ENCODE measurements around the gene MYH6.
"Not testable (repeated sequence)": the region's sequence is repeated elsewhere in the genome, so short reads cannot be mapped to it uniquely, and the experiment has no call there.

Gene MYH6

DNA sequence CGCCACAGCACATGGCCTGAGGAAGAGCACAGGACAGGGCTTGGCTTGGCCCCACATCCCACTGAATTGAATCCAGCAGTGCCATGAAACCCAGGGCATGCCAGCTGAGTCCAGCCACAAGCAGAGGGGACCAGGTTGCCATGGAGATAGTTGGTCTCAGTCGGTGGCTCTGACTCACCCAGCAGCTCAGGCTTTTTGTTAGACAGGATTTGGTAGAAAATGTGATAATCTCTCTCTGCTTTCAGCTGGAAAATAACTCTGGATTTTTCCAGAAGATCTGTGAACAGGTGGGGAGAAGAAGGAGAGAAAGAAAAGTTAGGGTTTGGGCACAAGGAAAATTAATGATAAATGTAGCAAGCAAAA lies 22.6 kb upstream of the MYH6 start:
- H3K4me3 ChIP-seq (ENCODE audit: low read length), result no peak overlapping the region
- TF ChIP-seq ZNF274 (IDR thresholded peaks at IDR 0.05; ENCODE audit: low read depth, low read length), result no peak

DNA sequence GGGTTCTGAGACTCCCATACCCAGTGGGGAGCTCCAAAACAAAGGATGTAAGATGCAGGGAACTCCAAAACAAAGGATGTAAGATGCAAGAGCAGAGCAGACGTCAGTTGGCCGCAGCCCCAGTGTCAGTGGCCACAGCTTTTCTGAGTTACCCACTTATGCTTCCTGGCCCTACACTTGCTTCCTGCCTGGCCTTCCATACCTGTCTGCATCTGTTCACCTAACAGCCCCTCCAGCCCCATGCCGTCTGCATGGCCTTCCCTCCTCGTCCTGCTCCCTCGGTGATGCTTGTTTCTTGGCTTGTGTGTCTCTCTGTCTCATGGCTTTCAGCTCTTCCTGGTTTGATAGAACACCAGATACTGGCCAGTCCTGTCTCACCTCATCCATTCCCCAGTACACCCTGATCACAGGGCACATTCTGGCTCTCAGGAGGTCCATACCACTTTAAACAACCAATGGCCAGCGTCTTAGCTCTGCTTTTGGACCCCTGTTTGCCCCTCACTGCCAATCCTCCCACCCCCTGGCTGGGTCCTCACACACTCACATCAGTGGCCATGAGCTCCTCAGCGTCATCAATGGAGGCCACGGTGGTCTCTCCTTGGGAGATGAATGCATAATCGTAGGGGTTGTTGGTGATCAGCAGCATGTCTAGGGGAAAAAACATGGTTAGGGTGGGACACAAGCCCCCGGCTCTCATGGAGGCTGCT lies 22.1 kb upstream of the MYH6 start:
- H3K4me3 ChIP-seq (ENCODE audit: low read length), result no peak overlapping the region
- TF ChIP-seq ZNF274 (IDR thresholded peaks at IDR 0.05; ENCODE audit: low read depth, low read length), result no peak

DNA sequence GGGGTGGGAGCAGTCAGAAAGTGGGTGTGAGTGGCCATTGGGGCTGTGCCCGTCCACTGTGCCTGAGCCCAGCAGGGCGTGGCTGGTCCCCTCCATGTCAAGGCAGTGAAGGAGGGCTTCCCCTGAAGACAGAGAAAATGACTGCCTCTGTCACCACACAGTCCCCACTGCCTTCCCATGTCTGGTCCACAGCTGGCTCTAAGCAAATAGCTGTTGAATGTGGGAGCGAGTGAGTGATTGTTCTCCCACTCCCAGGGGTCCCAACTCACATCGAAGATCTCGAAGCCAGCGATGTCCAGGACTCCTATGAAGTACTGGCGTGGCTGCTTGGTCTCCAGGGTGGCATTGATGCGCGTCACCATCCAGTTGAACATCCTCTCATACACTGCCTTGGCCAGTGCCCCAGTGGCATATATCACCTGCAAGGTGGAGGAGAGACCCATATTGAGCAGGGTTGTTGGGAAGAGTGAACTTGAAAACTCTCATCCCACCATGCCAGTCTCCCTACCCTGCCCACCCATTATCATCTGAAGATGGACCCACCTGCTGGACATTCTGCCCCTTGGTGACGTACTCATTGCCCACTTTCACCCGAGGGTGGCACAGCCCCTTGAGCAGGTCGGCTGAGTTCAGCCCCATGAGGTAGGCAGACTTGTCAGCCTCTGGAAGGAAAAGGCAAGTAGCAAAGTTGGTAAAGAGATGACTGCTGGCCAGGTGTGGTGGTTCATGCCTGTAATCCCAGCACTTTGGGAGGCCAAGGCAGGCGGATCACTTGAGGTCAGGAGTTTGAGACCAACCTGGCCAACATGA lies 20.8 kb upstream of the MYH6 start:
- TF ChIP-seq ZNF274 (IDR thresholded peaks at IDR 0.05; ENCODE audit: low read depth, low read length), result no peak
- H3K4me3 ChIP-seq (ENCODE audit: low read length), result no peak overlapping the region

DNA sequence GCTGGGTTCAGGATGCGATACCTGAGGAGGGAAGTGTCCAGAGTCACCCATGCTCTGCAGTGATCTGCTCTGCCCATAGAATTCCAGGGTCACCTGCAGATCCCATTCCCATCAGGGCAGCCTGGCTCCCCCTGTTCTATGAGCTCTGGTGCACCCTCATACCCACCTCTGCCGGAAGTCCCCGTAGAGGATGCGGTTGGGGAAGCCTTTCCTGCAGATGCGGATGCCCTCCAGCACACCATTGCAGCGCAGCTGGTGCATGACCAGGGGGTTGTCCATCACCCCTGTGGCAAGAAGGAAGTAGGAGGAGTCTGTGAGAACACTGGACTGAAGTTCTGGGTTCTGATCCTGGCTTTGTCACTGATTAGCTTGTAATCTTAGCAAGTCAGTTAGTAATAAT lies 17.7 kb upstream of the MYH6 start:
- not testable (repeated sequence) for H3K4me3 ChIP-seq (ENCODE audit: low read length)

DNA sequence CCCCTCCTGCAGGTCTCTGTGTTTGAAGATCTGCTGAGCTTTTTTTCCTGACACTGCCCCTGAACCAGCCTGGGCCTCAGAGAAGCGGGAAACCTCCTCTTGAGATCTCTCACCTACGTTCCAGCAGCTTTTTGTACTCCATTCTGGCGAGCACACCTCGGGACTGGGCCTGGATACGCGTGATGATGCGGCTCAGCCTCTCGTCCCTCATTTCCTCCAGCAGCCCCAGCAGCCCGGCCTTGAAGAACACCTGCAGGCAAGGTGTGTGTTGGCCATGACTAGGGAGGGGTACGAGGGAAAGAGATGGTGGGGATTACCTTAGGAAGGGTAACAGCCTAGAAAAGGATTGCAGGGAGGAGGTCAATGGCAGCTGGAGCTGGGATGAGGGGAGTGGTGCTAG lies 17.1 kb upstream of the MYH6 start:
- TF ChIP-seq ZNF274 (IDR thresholded peaks at IDR 0.05; ENCODE audit: low read depth, low read length), result no peak
- no peak overlapping the region for H3K4me3 ChIP-seq (ENCODE audit: low read length)

DNA sequence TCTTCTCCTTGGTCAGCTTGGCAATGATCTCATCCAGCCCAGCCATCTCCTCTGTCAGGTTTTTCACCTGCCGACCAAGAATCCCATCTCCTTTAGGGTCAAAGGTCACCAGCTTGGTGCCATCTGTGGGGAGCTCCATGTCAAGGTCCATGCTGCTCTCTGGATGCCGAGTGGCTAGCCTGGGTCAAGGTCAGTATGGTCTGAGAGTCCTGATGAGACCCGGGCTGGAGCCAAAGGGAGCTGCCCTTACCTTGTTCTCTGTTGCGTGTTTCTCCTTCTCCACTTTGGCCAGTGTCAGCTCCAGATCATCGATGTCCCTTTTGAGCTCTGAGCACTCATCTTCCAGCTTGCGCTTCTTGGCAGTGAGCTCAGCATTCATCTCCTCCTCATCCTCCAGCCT lies 15.6 kb upstream of the MYH6 start:
- TF ChIP-seq ZNF274 (IDR thresholded peaks at IDR 0.05; ENCODE audit: low read depth, low read length), result no peak
- H3K4me3 ChIP-seq (ENCODE audit: low read length), result no peak overlapping the region

DNA sequence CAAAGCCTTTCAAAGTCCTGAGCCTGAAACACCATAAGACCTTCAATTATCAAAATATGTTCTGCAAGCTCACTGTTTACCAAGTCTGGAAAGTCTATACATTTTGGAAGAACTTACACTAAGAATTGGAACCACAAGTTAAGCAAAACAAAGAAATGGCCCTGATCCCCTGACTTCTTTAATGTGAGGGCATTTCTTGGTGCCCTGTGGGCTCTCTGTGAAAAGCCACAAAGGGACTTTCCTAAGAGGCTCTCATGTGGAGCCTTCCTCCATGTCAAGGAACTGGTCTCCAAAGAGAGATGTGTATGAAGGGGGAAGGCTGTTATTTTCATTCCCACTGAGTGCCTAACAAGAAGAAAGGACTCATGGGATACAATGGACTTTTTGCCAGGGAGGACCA lies 13.5 kb upstream of the MYH6 start:
- no peak for TF ChIP-seq ZNF274 (IDR thresholded peaks at IDR 0.05; ENCODE audit: low read depth, low read length)
- no peak overlapping the region for H3K4me3 ChIP-seq (ENCODE audit: low read length)

DNA sequence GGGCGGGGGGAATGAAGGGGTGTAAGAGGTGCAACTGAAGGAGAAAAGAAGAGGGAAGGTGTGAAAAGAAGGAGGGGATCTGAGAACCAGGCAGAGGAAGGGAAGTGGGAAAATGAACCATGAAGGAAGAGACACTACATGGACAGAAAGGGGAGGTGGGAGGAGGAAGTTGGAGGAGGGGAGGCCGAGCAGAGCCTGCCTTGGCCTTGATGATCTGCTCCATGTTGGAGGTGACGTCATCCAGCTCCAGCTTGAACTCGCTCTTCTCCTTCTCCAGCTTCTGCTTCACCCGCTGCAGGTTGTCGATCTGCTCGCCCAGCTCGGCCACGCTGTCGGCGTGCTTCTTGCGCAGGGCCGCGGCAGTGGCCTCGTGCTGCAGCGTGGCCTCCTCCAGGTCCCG lies 11.6 kb upstream of the MYH6 start:
- H3K4me3 ChIP-seq (ENCODE audit: low read length), result not testable (repeated sequence)

DNA sequence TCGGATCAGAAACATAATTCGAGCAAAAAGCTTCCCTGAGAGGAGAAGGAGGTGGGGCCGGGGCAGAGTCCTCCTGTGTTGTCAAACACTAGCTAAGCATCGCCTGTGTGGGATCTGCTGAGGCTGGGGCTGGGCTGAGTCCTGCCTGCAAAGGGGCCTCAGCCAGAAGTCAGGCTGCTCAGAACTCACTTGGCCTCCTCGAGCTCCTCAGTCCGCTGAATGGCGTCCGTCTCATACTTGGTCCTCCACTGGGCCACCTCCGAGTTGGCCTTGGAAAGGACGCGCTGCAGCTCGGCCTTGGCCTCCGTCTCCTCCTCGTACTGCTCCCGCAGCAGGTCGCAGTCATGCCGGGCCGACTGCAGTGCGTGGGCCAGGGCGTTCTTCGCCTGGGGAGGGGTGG lies 9.9 kb upstream of the MYH6 start:
- no peak for TF ChIP-seq ZNF274 (IDR thresholded peaks at IDR 0.05; ENCODE audit: low read depth, low read length)

DNA sequence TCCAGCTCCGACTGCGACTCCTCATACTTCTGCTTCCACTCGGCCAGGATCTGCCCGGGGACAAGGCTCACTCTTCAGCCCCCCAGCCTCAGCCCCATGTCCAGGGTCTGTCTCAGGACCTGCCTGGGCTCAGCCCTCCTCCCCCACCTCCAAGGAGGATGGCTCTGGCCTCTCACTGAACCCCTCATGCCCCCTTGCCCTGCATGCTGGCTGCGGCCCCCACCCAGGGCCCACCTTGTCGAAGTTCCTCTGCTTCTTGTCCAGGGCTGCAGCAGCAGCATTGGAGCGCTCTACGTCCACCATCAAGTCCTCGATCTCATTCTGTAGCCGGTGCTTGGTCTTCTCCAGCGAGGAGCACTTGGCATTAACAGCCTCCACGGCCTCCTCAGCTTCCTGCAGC lies 9.2 kb upstream of the MYH6 start:
- not testable (repeated sequence) for H3K4me3 ChIP-seq (ENCODE audit: low read length)

More for the DNA sequence above, 9.9 kb upstream of the MYH6 start:
- H3K4me3 ChIP-seq (ENCODE audit: low read length), result no peak overlapping the region

DNA sequence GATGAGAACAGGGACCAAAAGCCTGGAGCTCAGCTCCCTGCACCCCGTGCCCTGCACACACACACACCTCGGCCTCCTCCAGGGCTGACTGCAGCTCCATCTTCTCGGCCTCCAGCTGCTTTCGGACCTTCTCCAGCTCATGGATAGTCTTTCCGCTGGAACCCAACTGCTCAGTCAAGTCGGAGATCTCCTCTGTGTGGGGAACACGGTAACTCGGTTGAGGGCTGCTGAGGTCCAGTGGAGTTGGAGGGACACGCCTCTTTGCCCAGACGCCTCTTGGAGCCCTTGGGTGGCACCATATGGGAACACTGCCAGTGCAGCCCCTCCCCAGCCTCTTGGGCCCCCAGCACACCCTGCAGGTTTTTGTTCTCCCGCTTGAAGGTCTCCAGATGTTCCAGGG lies 8.7 kb upstream of the MYH6 start:
- no peak for TF ChIP-seq ZNF274 (IDR thresholded peaks at IDR 0.05; ENCODE audit: low read depth, low read length)
- H3K4me3 ChIP-seq (ENCODE audit: low read length), result no peak overlapping the region

DNA sequence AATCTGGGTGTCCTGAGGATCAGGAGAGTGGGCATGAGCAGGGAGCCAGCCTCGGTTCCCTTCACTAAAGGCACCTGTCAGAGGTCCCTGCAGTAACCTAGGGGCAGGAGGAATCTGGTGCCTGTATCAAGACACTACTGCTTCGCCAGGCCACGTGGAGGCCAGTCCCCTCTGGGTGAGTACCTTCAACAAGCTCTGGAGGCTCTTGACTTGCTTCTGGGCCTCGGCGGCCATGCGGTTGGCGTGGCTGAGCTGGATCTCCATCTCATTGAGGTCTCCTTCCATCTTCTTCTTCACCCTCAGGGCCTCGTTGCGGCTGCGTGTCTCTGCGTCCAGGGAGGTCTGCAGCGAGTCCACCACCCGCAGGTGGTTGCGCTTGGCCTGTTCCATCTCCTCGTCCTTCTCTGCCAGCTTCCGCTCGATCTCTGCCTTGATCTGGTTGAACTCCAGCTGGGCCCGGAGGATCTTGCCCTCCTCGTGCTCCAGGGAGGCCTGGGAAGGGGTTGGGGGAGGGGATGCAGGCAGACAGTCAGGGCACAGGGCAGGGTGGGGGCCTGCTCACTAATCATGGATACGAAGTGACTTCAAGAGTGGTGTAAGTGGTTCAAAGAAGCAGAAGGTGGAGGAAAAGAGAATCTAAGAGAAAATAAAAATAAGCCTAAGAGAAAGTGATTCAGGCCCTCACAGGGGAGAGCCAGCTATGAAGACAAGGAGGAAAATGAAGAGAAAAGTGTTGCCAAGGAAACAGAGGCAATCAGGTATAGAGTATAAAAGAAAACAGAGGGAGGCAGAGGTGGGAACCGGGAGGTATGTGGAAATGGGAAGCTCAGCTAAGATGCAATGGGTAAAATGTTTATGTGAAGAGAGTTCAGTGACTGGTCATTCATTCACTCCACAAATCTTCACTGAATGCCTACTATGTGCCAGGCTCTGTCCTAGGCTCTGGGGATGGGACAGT lies 8.0 kb upstream of the MYH6 start:
- TF ChIP-seq ZNF274 (IDR thresholded peaks at IDR 0.05; ENCODE audit: low read depth, low read length), result no peak
- H3K4me3 ChIP-seq (ENCODE audit: low read length), result no peak overlapping the region

DNA sequence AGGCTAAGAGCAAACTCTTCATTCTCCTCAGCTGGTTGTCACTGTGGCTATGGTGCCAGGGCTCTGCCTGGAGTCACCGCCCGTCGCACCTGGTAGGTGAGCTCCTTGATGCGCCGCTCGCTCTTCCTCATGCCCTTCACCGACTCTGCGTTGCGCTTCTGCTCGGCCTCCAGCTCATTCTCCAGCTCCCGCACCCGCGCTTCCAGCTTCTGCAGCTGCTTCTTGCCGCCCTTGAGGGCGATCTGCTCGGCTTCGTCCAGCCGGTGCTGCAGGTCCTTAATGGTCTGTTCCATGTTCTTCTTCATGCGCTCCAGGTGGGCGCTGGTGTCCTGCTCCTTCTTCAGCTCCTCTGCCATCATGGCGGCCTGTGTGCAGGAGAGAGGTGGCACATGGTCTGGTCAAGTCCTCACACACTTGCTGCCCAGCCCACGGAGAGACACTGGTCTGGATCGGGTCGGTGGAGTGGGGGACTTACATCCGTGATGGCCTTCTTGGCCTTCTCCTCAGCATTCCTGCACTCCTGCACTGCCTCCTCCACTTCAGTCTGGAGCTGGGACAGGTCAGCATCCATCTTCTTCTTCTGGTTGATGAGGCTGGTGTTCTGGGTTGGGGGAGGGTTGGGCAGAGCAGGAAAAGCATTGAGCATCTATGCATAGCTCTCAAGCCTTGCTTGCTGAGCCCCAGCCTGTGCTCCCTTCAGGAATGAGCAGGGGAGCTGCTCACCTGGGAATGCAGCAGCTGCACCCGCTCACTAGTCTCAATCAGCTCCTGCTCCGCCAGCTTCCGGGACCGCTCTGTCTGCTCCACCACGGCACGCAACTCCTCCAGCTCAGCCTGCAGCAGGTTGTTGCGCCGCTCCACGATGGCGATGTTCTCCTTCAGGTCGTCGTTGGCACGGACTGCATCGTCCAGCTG lies 7.1 kb upstream of the MYH6 start:
- H3K4me3 ChIP-seq (ENCODE audit: low read length), result no peak overlapping the region
- no peak for TF ChIP-seq ZNF274 (IDR thresholded peaks at IDR 0.05; ENCODE audit: low read depth, low read length)

DNA sequence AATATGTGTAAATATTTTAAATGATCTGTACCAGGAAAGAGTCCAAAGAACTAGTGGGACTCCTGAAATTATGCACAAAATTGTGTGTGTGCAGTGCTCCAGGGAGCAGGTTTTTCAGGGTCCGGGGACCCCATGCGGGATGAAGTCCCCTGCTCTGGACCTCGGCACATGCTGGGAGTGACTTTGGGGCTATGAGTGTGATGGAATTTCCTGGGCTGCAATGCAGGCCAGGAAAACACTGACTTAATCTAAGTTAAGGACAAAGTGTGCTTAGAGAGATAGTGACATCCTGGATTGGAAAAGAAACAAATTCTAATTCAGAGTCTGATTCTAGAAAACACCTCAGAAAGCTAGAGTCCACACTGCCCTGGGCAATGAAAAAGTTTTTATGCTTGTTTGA lies 6.2 kb upstream of the MYH6 start:
- no peak overlapping the region for H3K4me3 ChIP-seq (ENCODE audit: low read length)
- no peak for TF ChIP-seq ZNF274 (IDR thresholded peaks at IDR 0.05; ENCODE audit: low read depth, low read length)

All from GM08714 (cell line).